Gastrocnemius medialis (tissue), 4 donors: ENCODE results near the gene NEK11.

Experiments used
- CTCF ChIP-seq, 5 experiments: fragments of 450-650 bp in 3 of 5; fragments of 200-600 bp in 2 of 5; sonication (generic) in 2 of 5; IDR thresholded peaks in 4 of 5; conservative IDR thresholded peaks in 1 of 5; 1 replicate in 4 of 5; 2 replicates in 1 of 5; pipeline ENCODE4 v1.5.1; 2016 to 2019; ENCODE audit warnings: antibody characterized with exemption in 5 of 5, mild to moderate bottlenecking in 3 of 5, moderate library complexity in 3 of 5
- POLR2A ChIP-seq, 2 donors: fragments of 450-650 bp; IDR thresholded peaks; one replicate each; pipeline ENCODE4 v1.6.1; 2017; ENCODE audit warnings: antibody characterized with exemption in 2 of 2, mild to moderate bottlenecking in 2 of 2, moderate library complexity in 2 of 2

- TF ChIP-seq CTCF (IDR thresholded peaks at IDR 0.05 in 4 of 5, conservative IDR thresholded peaks at IDR 0.05 in 1 of 5): no peak
- no peak for TF ChIP-seq POLR2A (IDR thresholded peaks at IDR 0.05)
Observed at GRCh38 chr3:131109156-131109555, 82.5 kb downstream of the NEK11 start.
